GM12878 (cell line): ENCODE results near the gene TRPC4.

Experiments used
- BCL11A ChIP-seq: IDR thresholded peaks from 2 replicates; pipeline ENCODE4 v1.6.1; 2011; ENCODE audit warnings: low read depth, low read length
- BHLHE40 ChIP-seq, 2 experiments: fragments of 450-650 bp in 1 of 2; IDR thresholded peaks; 2 replicates each; pipeline ENCODE4 v1.6.1; 2011 to 2017; ENCODE audit warnings: low read depth in 2 of 2, borderline replicate concordance in 1 of 2, improper control_type of control experiment in 1 of 2, low read length in 1 of 2, mild to moderate bottlenecking in 1 of 2
- CBFB ChIP-seq: IDR thresholded peaks from 2 replicates; pipeline ENCODE4 v1.6.1; 2016; ENCODE audit warnings: antibody characterized with exemption, low read depth
- CHD2 ChIP-seq: IDR thresholded peaks from 2 replicates; pipeline ENCODE4 v1.6.1; 2011; ENCODE audit warnings: low read depth, low read length, improper control_type of control experiment, borderline replicate concordance
- ETV6 ChIP-seq, 2 experiments: fragments of 450-650 bp in 1 of 2; IDR thresholded peaks in 1 of 2; conservative IDR thresholded peaks in 1 of 2; 2 replicates each; pipeline ENCODE4 v1.6.1; 2014; ENCODE audit warnings: antibody characterized with exemption in 1 of 2, borderline replicate concordance in 1 of 2, low read depth in 1 of 2, mild to moderate bottlenecking in 1 of 2, moderate library complexity in 1 of 2
- GABPA ChIP-seq: IDR thresholded peaks from 2 replicates; pipeline ENCODE4 v1.6.1; 2014; ENCODE audit warnings: antibody characterized with exemption, low read depth, mild to moderate bottlenecking, inconsistent platforms
- JUNB ChIP-seq: IDR thresholded peaks from 2 replicates; pipeline ENCODE4 v1.6.1; 2016; ENCODE audit warnings: antibody characterized with exemption, mild to moderate bottlenecking
- POLR2AphosphoS5 ChIP-seq: IDR thresholded peaks from 2 replicates; pipeline ENCODE4 v1.6.1; 2011; ENCODE audit warnings: mild to moderate bottlenecking, low read length, inconsistent platforms
- SIN3A ChIP-seq: IDR thresholded peaks from 2 replicates; pipeline ENCODE4 v1.6.1; 2012; ENCODE audit warnings: low read depth, low read length, improper control_type of control experiment
- SMC3 ChIP-seq: IDR thresholded peaks from 2 replicates; pipeline ENCODE4 v1.6.1; 2011; ENCODE audit warnings: low read length, improper control_type of control experiment, borderline replicate concordance
- TCF12 ChIP-seq: IDR thresholded peaks from 2 replicates; pipeline ENCODE4 v1.6.1; 2011; ENCODE audit warnings: low read depth, mild to moderate bottlenecking, low read length
- TF ChIP-seq, protein P1 (sequence below): fragments of 450-650 bp; IDR thresholded peaks from 2 replicates; pipeline ENCODE4 v1.6.1; 2018; ENCODE audit warnings: borderline replicate concordance, mild to moderate bottlenecking; ENCODE audit not compliant: partially characterized antibody
- TF ChIP-seq, protein P2 (sequence below), 3 experiments: IDR thresholded peaks in 2 of 3; conservative IDR thresholded peaks in 1 of 3; 2 replicates each; pipeline ENCODE4 v1.5.1; 2011; ENCODE audit warnings: low read depth in 3 of 3, low read length in 3 of 3, mild to moderate bottlenecking in 3 of 3, control low read depth in 2 of 3, moderate library complexity in 2 of 3, inconsistent platforms in 1 of 3, mixed read lengths in 1 of 3; ENCODE audit not compliant: control insufficient read depth in 2 of 3, insufficient read depth in 1 of 3; ENCODE audit errors: extremely low read depth in 1 of 3

DNA sequence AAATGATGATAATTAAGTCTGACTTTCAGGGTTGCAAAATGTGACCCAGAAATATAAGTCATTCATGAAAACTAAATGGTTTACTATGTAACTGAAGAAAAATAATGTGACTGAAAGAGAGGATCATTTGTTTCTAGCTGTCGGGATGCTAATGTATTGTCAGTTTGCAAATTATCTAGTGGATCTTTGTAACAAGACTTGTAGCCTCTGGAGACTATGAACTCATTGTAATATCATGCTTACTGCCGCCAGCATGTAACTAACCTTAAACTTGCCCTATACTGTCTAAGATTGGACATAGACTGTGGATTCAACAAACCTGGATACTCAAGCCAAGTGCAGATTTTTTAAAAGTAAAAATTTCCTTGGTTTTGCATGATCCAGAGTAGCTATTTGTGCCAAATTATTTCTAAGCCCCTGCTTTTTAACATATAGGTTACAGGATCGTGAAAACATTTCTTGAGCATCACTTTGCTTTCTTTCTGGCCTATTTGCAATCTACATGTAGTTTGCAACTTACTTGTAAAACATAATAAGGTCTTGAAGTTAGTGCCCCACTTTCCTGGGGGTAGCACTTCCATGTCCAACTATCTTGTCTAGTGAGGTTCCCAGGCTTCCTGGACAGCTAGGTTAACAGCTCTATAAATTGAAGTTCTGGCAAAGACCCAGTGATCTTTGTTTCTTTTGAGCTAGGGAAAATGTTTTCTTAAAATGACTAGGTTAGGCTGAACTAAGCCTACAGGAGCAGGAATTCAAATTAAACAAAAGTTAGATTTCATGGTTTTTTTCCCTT lies 267.7 kb downstream of the TRPC4 start:
- TF ChIP-seq POLR2AphosphoS5 (no peak), SMC3 (no peak), CBFB (no peak), JUNB (no peak), GABPA (no peak), BHLHE40 (IDR thresholded peaks at IDR 0.05; ENCODE audit: borderline replicate concordance in 1 of 2, low read depth in 2 of 2, low read length in 1 of 2) (no peak), ETV6 (conservative IDR thresholded peaks at IDR 0.05 in 1 of 2, IDR thresholded peaks at IDR 0.05 in 1 of 2; ENCODE audit: borderline replicate concordance in 1 of 2, low read depth in 1 of 2) (no peak), SIN3A (no peak), TCF12 (no peak), BCL11A (no peak), CHD2 (no peak)
- TF ChIP-seq, protein P1, sequence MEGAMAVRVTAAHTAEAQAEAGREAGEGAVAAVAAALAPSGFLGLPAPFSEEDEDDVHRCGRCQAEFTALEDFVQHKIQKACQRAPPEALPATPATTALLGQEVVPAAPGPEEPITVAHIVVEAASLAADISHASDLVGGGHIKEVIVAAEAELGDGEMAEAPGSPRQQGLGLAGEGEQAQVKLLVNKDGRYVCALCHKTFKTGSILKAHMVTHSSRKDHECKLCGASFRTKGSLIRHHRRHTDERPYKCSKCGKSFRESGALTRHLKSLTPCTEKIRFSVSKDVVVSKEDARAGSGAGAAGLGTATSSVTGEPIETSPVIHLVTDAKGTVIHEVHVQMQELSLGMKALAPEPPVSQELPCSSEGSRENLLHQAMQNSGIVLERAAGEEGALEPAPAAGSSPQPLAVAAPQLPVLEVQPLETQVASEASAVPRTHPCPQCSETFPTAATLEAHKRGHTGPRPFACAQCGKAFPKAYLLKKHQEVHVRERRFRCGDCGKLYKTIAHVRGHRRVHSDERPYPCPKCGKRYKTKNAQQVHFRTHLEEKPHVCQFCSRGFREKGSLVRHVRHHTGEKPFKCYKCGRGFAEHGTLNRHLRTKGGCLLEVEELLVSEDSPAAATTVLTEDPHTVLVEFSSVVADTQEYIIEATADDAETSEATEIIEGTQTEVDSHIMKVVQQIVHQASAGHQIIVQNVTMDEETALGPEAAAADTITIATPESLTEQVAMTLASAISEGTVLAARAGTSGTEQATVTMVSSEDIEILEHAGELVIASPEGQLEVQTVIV = no peak
- TF ChIP-seq, protein P2, sequence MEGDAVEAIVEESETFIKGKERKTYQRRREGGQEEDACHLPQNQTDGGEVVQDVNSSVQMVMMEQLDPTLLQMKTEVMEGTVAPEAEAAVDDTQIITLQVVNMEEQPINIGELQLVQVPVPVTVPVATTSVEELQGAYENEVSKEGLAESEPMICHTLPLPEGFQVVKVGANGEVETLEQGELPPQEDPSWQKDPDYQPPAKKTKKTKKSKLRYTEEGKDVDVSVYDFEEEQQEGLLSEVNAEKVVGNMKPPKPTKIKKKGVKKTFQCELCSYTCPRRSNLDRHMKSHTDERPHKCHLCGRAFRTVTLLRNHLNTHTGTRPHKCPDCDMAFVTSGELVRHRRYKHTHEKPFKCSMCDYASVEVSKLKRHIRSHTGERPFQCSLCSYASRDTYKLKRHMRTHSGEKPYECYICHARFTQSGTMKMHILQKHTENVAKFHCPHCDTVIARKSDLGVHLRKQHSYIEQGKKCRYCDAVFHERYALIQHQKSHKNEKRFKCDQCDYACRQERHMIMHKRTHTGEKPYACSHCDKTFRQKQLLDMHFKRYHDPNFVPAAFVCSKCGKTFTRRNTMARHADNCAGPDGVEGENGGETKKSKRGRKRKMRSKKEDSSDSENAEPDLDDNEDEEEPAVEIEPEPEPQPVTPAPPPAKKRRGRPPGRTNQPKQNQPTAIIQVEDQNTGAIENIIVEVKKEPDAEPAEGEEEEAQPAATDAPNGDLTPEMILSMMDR (IDR thresholded peaks at IDR 0.05 in 2 of 3, conservative IDR thresholded peaks at IDR 0.05 in 1 of 3; ENCODE audit: control insufficient read depth in 2 of 3, extremely low read depth in 1 of 3, insufficient read depth in 1 of 3, low read depth in 3 of 3, low read length in 3 of 3) = no peak
